ENCODE measurements around the gene MYO5B. TPM values are rescaled to one million over a fixed set of nuclear protein-coding genes. Genes with fewer than 3 reads are reported as not detected.

MYO5B gene
- total and polyA plus RNA-seq, 9 of the 15 experiments (the other 6 are each of a cell fraction or from before 2014, with no cell fraction given): 0.07 to 0.42 (median 0.28) TPM

DNA sequence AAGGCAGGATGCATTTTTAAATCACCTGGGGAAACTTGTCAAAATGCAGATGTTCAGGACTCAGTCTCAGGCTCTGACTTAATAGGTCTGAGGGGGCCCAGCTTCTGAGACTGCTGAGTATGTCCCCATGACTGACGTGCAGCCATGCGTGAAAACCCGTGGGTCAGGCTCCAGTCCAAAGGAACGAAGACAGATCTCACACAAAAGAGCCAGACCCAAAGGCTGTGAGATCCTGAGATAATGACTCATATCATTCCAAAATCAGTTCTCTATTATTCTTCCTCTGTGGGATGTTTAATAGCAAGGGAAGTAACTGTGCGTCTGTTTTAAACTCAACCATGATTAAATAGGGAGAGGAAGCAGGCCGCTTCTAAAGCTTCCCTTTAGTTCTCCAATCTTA lies 274.2 kb downstream of the MYO5B start (continued):
- TF ChIP-seq, protein P1, sequence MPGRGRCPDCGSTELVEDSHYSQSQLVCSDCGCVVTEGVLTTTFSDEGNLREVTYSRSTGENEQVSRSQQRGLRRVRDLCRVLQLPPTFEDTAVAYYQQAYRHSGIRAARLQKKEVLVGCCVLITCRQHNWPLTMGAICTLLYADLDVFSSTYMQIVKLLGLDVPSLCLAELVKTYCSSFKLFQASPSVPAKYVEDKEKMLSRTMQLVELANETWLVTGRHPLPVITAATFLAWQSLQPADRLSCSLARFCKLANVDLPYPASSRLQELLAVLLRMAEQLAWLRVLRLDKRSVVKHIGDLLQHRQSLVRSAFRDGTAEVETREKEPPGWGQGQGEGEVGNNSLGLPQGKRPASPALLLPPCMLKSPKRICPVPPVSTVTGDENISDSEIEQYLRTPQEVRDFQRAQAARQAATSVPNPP (IDR thresholded peaks at IDR 0.05; ENCODE audit: borderline replicate concordance, insufficient read depth, insufficient read length): no peak
- TF ChIP-seq ZNF445 (CRISPR knock-in tag; IDR thresholded peaks at IDR 0.05; ENCODE audit: low read depth) (no peak), CXXC5 (CRISPR knock-in tag; IDR thresholded peaks at IDR 0.05) (no peak)

DNA sequence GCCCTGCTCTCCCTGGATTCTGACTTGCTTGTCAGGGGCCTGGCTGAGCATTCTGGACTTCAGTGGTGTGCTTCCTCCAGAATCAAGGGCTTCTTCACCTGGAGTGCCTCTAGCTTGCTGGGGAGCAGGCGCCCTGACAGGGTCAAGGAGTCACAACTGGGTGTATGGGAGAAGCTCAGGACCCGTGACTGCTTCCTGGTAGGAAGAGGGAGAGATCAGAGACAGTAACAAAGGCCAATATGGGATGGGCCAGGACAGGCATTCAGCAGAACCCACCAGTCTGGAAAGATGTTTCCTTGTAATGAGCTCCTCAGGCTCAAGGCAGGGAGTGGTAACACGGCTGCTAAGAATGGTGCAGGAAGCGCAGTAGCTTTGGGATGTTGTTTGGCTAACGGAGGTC lies 277.2 kb downstream of the MYO5B start:
- Histone ChIP-seq H3K9ac (ENCODE audit: insufficient read depth in 1 of 2, low read depth in 2 of 2, low read length in 2 of 2) (no peak overlapping the region), H3K9me3 (replicated peaks; ENCODE audit: control insufficient read depth, insufficient read depth, low read depth, low read length) (no peaks in the 10 kb centered on the region), H3K27ac (ENCODE audit: extremely low read depth, low read depth, low read length) (no peak overlapping the region), H3K79me2 (ENCODE audit: control insufficient read depth, insufficient read depth, low read length) (no peaks in the 10 kb centered on the region), H3K4me1 (replicated peaks in 1 of 2; ENCODE audit: control insufficient read depth in 2 of 2, insufficient read depth in 2 of 2, low read length in 2 of 2) (no peaks in the 10 kb centered on the region), H3K4me2 (ENCODE audit: insufficient read depth, low read length) (no peak overlapping the region), H3K4me3 (no peak overlapping the region), H2AFZ (ENCODE audit: low read depth, low read length) (no peak overlapping the region), H3K9me1 (ENCODE audit: control insufficient read depth, insufficient read depth, low read length) (no peaks in the 10 kb centered on the region), H4K20me1 (replicated peaks; ENCODE audit: control insufficient read depth, insufficient read depth, low read length) (0 out of 2 replicates have a peak, but pooled peaks cover under 1% of the 10 kb centered on the region), H3K27me3 (ENCODE audit: control insufficient read depth in 2 of 2, insufficient read depth in 2 of 2, low read length in 2 of 2) (peaks cover 2 to 11% of the 10 kb centered on the region in 2 experiments; a peak in 3 of 5 replicates), H3K36me3 (ENCODE audit: control insufficient read depth, insufficient read depth, low read length) (no peaks in the 10 kb centered on the region)
- in situ Hi-C loops (cut with MboI): no loop called here
- WGBS (ENCODE audit: insufficient coverage, low coverage, missing lambda C conversion rate): 0% methylated on average over 5 of the region's 5 CpGs
- POLR2A ChIA-PET: interaction anchor here (0.8 kb wide), 1 partner anchor 27 kb away, joined by 3 read pairs; no protein-coding TSS in a partner anchor
- no TSS peak for BruUV-seq (replicated peaks)
- intact Hi-C loops (cut with micrococcal nuclease): no loop called here
- CTCF ChIA-PET (ENCODE audit: low intra/inter-chr PET ratio): no interaction called here
- no peak for FAIRE-seq
- DNase-seq (ENCODE audit: extremely low read depth in 1 of 4, low spot score in 3 of 4): no peak
- no peak for ATAC-seq
- TF ChIP-seq, protein P2, sequence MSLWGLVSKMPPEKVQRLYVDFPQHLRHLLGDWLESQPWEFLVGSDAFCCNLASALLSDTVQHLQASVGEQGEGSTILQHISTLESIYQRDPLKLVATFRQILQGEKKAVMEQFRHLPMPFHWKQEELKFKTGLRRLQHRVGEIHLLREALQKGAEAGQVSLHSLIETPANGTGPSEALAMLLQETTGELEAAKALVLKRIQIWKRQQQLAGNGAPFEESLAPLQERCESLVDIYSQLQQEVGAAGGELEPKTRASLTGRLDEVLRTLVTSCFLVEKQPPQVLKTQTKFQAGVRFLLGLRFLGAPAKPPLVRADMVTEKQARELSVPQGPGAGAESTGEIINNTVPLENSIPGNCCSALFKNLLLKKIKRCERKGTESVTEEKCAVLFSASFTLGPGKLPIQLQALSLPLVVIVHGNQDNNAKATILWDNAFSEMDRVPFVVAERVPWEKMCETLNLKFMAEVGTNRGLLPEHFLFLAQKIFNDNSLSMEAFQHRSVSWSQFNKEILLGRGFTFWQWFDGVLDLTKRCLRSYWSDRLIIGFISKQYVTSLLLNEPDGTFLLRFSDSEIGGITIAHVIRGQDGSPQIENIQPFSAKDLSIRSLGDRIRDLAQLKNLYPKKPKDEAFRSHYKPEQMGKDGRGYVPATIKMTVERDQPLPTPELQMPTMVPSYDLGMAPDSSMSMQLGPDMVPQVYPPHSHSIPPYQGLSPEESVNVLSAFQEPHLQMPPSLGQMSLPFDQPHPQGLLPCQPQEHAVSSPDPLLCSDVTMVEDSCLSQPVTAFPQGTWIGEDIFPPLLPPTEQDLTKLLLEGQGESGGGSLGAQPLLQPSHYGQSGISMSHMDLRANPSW (CRISPR knock-in tag; IDR thresholded peaks at IDR 0.05): no peak
- TF ChIP-seq KDM1A (IDR thresholded peaks at IDR 0.05) (no peak), ILK (tag; IDR thresholded peaks at IDR 0.05; ENCODE audit: borderline replicate concordance, low read depth) (no peak), TEAD4 (IDR thresholded peaks at IDR 0.05; ENCODE audit: low read length) (no peak), TEAD4 (CRISPR knock-in tag; IDR thresholded peaks at IDR 0.05; ENCODE audit: borderline replicate concordance) (no peak), SAFB (IDR thresholded peaks at IDR 0.05; ENCODE audit: borderline replicate concordance, low read depth, low read length) (no peak)
- TF ChIP-seq, protein P3, sequence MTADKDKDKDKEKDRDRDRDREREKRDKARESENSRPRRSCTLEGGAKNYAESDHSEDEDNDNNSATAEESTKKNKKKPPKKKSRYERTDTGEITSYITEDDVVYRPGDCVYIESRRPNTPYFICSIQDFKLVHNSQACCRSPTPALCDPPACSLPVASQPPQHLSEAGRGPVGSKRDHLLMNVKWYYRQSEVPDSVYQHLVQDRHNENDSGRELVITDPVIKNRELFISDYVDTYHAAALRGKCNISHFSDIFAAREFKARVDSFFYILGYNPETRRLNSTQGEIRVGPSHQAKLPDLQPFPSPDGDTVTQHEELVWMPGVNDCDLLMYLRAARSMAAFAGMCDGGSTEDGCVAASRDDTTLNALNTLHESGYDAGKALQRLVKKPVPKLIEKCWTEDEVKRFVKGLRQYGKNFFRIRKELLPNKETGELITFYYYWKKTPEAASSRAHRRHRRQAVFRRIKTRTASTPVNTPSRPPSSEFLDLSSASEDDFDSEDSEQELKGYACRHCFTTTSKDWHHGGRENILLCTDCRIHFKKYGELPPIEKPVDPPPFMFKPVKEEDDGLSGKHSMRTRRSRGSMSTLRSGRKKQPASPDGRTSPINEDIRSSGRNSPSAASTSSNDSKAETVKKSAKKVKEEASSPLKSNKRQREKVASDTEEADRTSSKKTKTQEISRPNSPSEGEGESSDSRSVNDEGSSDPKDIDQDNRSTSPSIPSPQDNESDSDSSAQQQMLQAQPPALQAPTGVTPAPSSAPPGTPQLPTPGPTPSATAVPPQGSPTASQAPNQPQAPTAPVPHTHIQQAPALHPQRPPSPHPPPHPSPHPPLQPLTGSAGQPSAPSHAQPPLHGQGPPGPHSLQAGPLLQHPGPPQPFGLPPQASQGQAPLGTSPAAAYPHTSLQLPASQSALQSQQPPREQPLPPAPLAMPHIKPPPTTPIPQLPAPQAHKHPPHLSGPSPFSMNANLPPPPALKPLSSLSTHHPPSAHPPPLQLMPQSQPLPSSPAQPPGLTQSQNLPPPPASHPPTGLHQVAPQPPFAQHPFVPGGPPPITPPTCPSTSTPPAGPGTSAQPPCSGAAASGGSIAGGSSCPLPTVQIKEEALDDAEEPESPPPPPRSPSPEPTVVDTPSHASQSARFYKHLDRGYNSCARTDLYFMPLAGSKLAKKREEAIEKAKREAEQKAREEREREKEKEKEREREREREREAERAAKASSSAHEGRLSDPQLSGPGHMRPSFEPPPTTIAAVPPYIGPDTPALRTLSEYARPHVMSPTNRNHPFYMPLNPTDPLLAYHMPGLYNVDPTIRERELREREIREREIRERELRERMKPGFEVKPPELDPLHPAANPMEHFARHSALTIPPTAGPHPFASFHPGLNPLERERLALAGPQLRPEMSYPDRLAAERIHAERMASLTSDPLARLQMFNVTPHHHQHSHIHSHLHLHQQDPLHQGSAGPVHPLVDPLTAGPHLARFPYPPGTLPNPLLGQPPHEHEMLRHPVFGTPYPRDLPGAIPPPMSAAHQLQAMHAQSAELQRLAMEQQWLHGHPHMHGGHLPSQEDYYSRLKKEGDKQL (CRISPR knock-in tag; IDR thresholded peaks at IDR 0.05; ENCODE audit: borderline replicate concordance): no peak
